Activated CD4-positive, alpha-beta memory T cell treated with anti-CD3 and anti-CD28 coated beads for 36 hours (primary cell): ENCODE measurements around the gene PRDM11. TPM values are rescaled to one million over a fixed set of nuclear protein-coding genes. Genes with fewer than 3 reads are reported as not detected.

Experiments used
- CTCF ChIA-PET: fragments of 350-600 bp; sonication (Branson Sonifier 250); formaldehyde crosslinking; loops from one replicate; lab custom pipeline; 2021; ENCODE audit warnings: antibody characterized with exemption, inconsistent platforms; lab: Charles Lee
- POLR2A ChIA-PET: fragments of 350-600 bp; sonication (Branson Sonifier 250); formaldehyde crosslinking; loops from one replicate; lab custom pipeline; 2021; ENCODE audit warnings: antibody characterized with exemption; lab: Charles Lee
- DNase-seq: peaks from one replicate; pipeline ENCODE4 v3.0.0-alpha.2; 2020
- H3K27ac Mint-ChIP-seq: one replicate; pipeline ENCODE4 v1.8.0; 2021; ENCODE audit warnings: mixed read lengths
- H3K27me3 Mint-ChIP-seq: one replicate; pipeline ENCODE4 v1.8.0; 2021; ENCODE audit warnings: mixed read lengths
- H3K36me3 Mint-ChIP-seq: one replicate; pipeline ENCODE4 v1.8.0; 2021; ENCODE audit warnings: mixed read lengths
- H3K4me1 Mint-ChIP-seq: one replicate; pipeline ENCODE4 v1.8.0; 2021; ENCODE audit warnings: low read depth, mixed read lengths
- H3K4me3 Mint-ChIP-seq: one replicate; pipeline ENCODE4 v1.8.0; 2021; ENCODE audit warnings: mild to moderate bottlenecking, mixed read lengths
- H3K9me3 Mint-ChIP-seq: one replicate; pipeline ENCODE4 v1.8.0; 2021; ENCODE audit warnings: mixed read lengths
- intact Hi-C: fragments of 100-400 bp; cut with micrococcal nuclease; formaldehyde crosslinking; loops from one replicate; pipeline ENCODE4 v1.15.1; 2023
- total RNA-seq, 2 experiments: library from RNA; stranded (reverse); gene quantifications; one replicate each; pipeline ENCODE4 v1.2.3, GENCODE V29; 2021

The PRDM11 gene
- 1 to 10 TPM; 1.1 to 1.2 TPM for total RNA-seq

DNA sequence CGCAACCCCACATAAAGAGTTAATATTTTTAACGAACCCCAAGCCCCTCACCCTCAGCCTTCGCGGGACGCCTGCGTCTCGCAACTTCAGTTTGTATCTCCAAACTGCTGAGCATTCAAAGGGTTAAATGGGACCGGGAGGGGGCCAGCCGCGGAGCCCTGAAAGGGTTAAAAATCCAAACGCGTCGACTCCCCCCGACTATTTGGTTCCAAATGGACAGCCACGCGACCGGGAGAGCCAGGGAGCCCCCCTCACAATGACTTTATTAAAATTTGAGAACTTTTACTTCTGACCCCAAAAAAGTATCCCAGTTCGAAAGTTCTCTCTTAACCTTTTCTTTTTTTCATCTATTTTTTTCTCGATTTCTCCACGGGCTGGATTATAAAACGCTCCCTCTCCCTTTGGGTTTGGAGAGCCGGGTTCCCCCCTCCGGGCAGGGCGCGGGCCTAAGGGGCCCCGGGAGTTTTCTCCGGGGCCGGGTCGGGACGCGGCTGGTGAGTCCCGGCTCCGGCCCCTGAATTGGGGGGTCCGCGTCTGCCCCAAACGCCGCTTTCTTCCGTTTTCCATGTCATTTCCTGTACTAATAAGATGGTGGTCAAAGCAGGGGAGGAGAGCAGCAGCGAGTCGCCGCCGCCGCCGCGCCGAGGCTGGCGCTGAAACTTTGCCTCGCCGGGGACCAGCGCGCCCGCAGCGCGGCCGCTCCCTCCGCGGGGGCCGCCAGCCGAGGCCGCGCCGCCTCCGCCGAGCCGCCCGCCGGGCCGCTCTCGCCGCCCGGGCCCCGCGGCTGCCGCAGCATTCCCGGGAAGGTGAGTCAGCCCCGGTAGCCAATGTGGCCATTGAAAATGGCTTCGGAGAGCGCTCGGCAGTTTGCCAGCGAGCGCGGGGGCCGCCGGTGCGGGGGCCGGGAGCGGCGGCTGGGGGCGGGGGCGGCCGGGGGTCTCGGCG lies at the start of gene PRDM11:
Gene PRDM11 (plus strand): TSS at position 568 of the 945 bp plus-strand sequence. CDS start 35,128 bp downstream, outside the sequence.
- peak; percentile 70 for DNase-seq
- H3K4me1 Mint-ChIP-seq = peaks cover 20% of the 10 kb centered on the region
- H3K27ac Mint-ChIP-seq = peak within 1 kb of the TSS; percentile 74
- H3K36me3 Mint-ChIP-seq = peaks cover 1% of the 10 kb centered on the region
- POLR2A ChIA-PET = interaction anchor here (0.6 to 1.0 kb wide), 2 partner anchors 9 to 13 kb away, joined by 3 to 5 read pairs; no protein-coding TSS in a partner anchor
- no peaks in the 10 kb centered on the region for H3K9me3 Mint-ChIP-seq
- intact Hi-C loops = loop anchor here (2.0 to 10.0 kb wide), 3 partner anchors 22 to 1279 kb away; partner anchors contain the start of gene CD82
- CTCF ChIA-PET = no interaction called here
- peak within 1 kb of the TSS; percentile 82 for H3K4me3 Mint-ChIP-seq
- H3K27me3 Mint-ChIP-seq = peaks cover 8% of the 10 kb centered on the region

DNA sequence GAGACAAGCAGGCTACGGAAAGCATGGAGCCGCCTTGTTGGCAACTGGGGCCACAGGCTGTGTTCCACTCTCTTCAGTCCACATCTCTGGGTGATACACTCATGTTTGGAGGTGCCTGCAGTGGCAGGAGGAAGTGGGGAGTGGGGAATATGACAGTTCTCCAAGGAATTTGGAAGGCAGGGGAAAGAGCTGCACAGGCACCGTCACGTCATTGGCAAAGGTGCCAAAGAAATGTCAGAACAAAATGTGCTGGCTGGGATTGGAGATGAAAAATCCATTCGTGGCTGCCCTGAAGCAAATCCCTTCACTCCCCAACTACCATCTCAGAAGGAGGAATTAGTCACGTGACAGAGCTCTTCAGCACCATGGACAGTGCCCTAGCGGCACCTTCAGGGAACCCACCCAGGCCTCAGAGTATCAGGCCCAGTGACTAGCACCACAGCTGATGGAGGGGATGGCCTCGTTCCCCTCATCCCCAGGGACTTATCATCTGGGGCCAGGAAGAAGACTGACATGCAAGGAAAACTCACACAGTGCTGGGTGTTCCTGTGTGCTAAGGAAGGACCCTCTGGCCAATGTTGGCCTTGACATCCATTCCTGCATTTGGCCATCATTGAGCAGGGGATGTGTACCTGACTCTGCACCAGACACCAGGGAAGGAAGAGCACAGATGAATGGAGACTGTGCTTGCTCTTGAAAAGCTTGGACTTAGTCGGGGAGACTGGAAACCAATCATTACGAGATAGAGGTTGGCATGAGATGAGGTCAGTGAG lies 48.5 kb upstream of the PRDM11 start:
- POLR2A ChIA-PET = no interaction called here
- H3K9me3 Mint-ChIP-seq = no peaks in the 10 kb centered on the region
- H3K4me1 Mint-ChIP-seq = peaks cover 18% of the 10 kb centered on the region
- intact Hi-C loops = no loop called here
- H3K36me3 Mint-ChIP-seq = no peaks in the 10 kb centered on the region
- peaks cover 19% of the 10 kb centered on the region for H3K27me3 Mint-ChIP-seq
- CTCF ChIA-PET = interaction anchor here (1.3 to 22.0 kb wide), 2 partner anchors 161 to 186 kb away, joined by 3 to 1143 read pairs; no protein-coding TSS in a partner anchor
- no peak overlapping the region for H3K4me3 Mint-ChIP-seq
- peak; percentile 59 for DNase-seq
- no peak overlapping the region for H3K27ac Mint-ChIP-seq

DNA sequence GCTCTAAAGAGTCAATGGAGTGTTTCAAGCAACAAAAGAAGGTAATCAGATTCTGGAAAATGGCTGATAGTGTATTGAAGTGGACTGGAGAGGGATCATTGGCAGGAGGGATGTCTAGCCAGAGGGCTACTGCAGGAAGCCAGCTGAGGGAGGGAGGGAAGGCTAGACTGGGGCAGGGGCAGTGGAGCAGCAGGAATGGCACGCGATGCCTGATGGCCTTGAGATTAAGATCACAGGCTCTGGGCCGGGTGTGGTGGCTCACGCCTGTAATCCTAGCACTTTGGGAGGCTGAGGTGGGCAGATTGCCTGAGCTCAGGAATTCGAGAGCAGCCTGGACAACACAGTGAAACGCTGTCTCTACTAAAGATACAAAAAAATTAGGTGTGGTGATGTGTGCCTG lies 47.5 kb upstream of the PRDM11 start:
- DNase-seq = no peak
- intact Hi-C loops = no loop called here
- Mint-ChIP-seq H3K27me3 (peaks cover 19% of the 10 kb centered on the region), H3K27ac (no peak overlapping the region), H3K36me3 (no peaks in the 10 kb centered on the region), H3K9me3 (no peaks in the 10 kb centered on the region), H3K4me3 (no peak overlapping the region), H3K4me1 (peaks cover 12% of the 10 kb centered on the region)
- CTCF ChIA-PET = interaction anchor here (22.0 kb wide), 1 partner anchor 162 kb away, joined by 1143 read pairs; no protein-coding TSS in a partner anchor
- POLR2A ChIA-PET = no interaction called here

DNA sequence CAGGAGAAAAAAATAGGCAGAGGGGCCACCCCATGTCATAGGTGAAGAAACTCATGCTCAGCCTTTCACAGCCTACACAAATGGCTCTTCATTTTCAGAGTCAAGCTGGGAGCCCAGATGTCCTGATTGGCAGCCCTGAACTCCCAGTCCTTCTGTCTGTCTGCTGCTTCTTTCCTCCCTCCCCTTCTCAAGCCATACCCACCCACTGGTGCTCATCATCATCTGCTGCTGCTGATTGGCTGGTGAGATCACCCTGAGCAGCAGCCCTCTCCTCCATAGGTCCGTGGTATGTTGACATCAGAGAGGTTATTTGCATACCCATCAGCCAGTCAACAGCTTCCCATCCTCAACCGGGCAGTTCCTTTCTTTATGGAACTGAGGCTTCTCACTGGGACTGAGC lies 46.1 kb upstream of the PRDM11 start:
- peaks cover 12% of the 10 kb centered on the region for H3K4me1 Mint-ChIP-seq

DNA sequence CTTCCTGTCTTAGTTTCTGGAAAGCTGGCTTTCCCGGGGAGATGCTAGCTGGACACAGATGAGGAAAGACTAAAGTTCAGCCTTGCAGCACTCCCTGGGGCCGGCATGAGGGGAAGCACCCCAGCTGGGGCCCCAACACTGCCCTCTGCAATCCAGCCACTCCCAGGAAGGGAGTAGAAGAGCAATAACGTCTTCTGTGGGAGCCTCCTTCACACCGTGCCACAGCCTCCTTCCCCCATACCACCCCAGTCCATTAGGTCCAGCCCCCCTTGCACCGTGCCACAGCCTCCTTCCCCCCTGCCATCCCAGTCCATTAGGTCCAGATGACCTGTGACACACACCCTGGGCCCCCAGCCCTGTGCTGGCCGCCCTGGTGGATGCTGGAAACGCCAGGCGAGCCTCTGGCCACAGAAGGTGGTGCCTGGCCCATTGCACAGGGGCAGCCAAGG lies 44.1 kb upstream of the PRDM11 start:
- POLR2A ChIA-PET = no interaction called here
- no peak overlapping the region for H3K4me3 Mint-ChIP-seq
- DNase-seq = peak; percentile 8
- CTCF ChIA-PET = interaction anchor here (0.7 to 22.0 kb wide), 15 partner anchors 9 to 669 kb away, joined by 3 to 1143 read pairs (median 4); no protein-coding TSS in a partner anchor
- H3K4me1 Mint-ChIP-seq = peaks cover 12% of the 10 kb centered on the region
- intact Hi-C loops = loop anchor here (2.0 to 10.0 kb wide), 3 partner anchors 22 to 548 kb away; partner anchors contain the start of gene TP53I11
- no peaks in the 10 kb centered on the region for H3K36me3 Mint-ChIP-seq
- no peaks in the 10 kb centered on the region for H3K9me3 Mint-ChIP-seq
- peaks cover 16% of the 10 kb centered on the region for H3K27me3 Mint-ChIP-seq
- H3K27ac Mint-ChIP-seq = no peak overlapping the region

More for the DNA sequence above, 46.1 kb upstream of the PRDM11 start:
- ChIA-PET POLR2A (interaction anchor here (1.1 kb wide), 1 partner anchor 164 kb away, joined by 4 read pairs; no protein-coding TSS in a partner anchor), CTCF (interaction anchor here (1.3 to 22.0 kb wide), 4 partner anchors 10 to 189 kb away, joined by 3 to 1143 read pairs (median 4); no protein-coding TSS in a partner anchor)
- peak; percentile 16 for DNase-seq
- intact Hi-C loops = loop anchor here (5.0 to 10.0 kb wide), 2 partner anchors 148 to 546 kb away; partner anchors contain the start of gene TP53I11
- Mint-ChIP-seq H3K9me3 (no peaks in the 10 kb centered on the region), H3K27me3 (peaks cover 19% of the 10 kb centered on the region), H3K36me3 (no peaks in the 10 kb centered on the region), H3K4me3 (no peak overlapping the region), H3K27ac (no peak overlapping the region)

DNA sequence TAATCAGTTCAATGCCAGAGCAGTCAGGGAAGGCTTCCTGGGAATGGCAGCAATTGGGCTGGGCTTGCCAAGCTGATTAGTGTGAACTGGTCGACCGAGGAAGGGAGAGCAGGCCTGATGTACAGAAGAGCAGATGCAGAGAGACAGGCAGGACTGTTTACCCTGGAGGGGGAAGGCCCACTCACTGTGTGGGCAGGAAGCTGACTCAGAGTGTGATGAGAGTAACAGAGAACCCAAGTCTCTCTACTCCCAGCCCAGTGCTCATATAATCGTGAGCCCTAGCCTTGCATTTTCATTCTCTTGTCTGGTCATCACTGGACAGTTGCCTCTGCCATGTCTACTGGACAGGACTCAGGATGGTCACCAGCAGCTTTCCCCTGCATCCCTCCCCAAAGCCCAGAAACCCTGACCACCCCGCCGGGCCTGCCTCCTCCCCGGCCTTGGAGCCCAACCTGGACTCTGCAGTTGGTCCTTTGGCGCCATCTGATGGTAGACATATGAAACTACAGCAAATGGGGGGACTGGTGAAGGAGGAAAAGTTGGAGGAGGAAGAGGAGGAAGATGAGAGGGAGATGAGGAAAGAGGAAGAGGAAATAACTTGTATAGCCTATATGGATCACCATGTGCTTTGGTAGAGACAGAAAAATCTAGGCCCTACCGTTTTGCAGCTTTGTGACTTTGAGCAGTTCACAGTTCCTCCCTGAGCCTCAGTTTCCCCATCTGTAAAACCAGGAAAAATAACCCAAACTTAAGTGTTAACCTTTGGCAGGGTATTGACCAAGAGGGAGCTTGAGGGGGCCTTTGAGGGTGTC lies 43.4 kb upstream of the PRDM11 start:
- POLR2A ChIA-PET = no interaction called here
- CTCF ChIA-PET = interaction anchor here (0.6 to 22.0 kb wide), 32 partner anchors 9 to 669 kb away, joined by 3 to 1143 read pairs (median 4); no protein-coding TSS in a partner anchor
- Mint-ChIP-seq H3K27ac (peak overlapping the region; percentile 68), H3K4me3 (peak overlapping the region; percentile 66), H3K27me3 (peaks cover 12% of the 10 kb centered on the region), H3K36me3 (no peaks in the 10 kb centered on the region), H3K9me3 (no peaks in the 10 kb centered on the region), H3K4me1 (peaks cover 12% of the 10 kb centered on the region)
- intact Hi-C loops = loop anchor here (1.0 to 10.0 kb wide), 4 partner anchors 22 to 548 kb away; partner anchors contain the start of gene TP53I11
- DNase-seq = peak; percentile 86

DNA sequence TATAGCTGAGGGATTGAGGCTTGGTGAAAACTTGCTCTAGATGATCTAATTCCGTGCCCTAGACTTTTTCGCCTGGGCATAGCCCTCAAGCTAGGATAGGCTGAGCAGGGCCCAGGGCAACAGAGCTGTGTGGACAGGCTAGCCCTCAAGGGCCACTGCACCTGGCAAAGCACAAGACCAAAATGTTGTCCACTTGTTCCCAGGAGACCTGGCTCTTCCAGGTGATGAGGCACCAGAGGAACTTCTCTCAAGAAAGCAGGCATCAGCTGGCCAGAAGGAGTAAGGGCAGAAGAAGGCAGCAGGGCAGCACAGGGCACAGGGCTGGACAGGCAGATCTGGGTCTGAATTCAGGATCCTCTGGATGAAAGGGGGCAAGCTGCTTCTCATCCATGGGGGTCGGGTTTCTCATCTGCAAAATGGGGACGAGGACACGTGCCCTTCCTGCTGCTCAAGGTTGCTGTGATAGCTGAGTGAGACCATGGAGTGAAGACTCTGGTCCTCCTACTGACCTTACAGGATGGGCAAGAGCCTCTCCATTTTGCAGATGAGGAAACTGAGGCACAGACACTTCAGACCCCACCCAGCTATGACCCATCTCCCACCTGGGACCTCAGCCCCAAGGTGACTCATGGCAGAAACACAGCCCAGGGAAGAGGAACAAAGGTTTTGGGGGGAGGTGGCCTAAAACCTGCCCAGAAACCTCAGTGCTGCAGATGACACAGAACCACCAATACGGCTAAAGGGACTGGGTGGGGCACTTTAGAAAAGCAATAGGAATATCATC lies 42.2 kb upstream of the PRDM11 start:
- peaks cover 3% of the 10 kb centered on the region for H3K27me3 Mint-ChIP-seq
- peak; percentile 7 for DNase-seq
- H3K9me3 Mint-ChIP-seq = no peaks in the 10 kb centered on the region
- ChIA-PET CTCF (interaction anchor here (0.6 to 22.0 kb wide), 45 partner anchors 8 to 267 kb away, joined by 3 to 1143 read pairs (median 4); partner anchors contain the start of genes SYT13 and TP53I11), POLR2A (interaction anchor here (2.2 kb wide), 1 partner anchor 168 kb away, joined by 6 read pairs; no protein-coding TSS in a partner anchor)
- H3K27ac Mint-ChIP-seq = no peak overlapping the region
- H3K4me1 Mint-ChIP-seq = peaks cover 12% of the 10 kb centered on the region
- no peak overlapping the region for H3K4me3 Mint-ChIP-seq
- no peaks in the 10 kb centered on the region for H3K36me3 Mint-ChIP-seq
- intact Hi-C loops = loop anchor here (5.0 to 10.0 kb wide), 2 partner anchors 152 to 549 kb away; partner anchors contain the start of gene TP53I11

DNA sequence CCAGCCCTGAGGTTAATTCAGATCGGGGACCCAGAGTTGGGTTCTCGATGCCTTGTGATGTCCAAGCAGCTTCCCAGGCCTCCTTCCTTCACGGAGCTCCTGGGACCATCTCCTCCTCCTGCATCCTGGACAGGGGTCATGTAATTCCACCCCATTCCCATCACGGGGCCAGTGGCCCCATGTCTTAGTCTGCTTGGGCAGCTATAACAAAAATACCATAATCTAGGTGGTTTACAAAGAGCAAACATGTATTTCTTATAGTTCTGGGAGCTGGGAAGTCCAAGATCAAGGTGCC lies 41.7 kb upstream of the PRDM11 start:
- Mint-ChIP-seq H3K4me3 (no peak overlapping the region), H3K36me3 (no peaks in the 10 kb centered on the region), H3K9me3 (no peaks in the 10 kb centered on the region), H3K27ac (no peak overlapping the region), H3K27me3 (peaks cover 3% of the 10 kb centered on the region), H3K4me1 (peaks cover 12% of the 10 kb centered on the region)
- DNase-seq = no peak
- POLR2A ChIA-PET = interaction anchor here (2.2 kb wide), 1 partner anchor 168 kb away, joined by 6 read pairs; no protein-coding TSS in a partner anchor
- CTCF ChIA-PET = interaction anchor here (0.6 to 22.0 kb wide), 35 partner anchors 11 to 266 kb away, joined by 3 to 1143 read pairs (median 4); partner anchors contain the start of genes SYT13 and TP53I11
- intact Hi-C loops = loop anchor here (1.0 to 10.0 kb wide), 3 partner anchors 152 to 550 kb away; partner anchors contain the start of gene TP53I11

DNA sequence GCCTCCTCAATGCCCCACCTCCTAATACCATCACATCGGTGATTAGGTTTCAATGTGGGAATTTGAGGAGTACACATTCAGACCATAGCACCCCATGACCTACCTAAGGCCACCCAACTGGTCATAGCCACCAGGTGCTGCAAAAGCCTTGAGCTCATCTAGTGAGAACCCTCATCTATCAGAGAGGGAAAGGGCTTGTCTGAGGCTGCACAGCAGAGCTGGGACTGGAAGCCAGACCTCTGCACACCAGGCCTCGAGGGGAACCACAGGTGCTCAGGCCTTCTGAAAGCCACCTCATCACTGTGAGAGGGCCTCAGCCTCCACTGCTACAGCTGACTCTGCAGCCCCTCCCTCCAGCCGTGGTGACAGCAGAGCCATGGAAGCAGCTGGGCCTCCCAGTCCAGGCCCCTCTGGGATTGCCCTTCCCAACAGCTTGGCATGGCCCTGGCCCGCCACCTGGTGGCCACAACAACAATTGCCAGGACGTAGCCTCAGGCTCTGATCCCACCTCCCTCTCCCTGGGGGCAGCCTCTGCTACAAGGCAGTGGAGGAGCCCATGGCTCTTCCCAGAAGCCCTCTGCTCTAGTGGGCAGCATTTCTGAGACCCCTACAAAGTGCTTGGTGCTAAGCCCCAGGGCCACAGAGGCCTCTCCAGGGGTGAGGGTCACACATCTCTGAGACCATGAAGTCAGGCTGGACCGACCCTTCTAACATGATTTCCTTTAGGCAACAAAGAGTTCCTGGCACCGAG lies 41.0 kb upstream of the PRDM11 start:
- intact Hi-C loops = loop anchor here (1.0 to 10.0 kb wide), 2 partner anchors 178 to 551 kb away; no protein-coding TSS in a partner anchor
- POLR2A ChIA-PET = interaction anchor here (2.2 kb wide), 1 partner anchor 169 kb away, joined by 6 read pairs; no protein-coding TSS in a partner anchor
- Mint-ChIP-seq H3K4me3 (no peak overlapping the region), H3K27me3 (peaks cover 2% of the 10 kb centered on the region), H3K27ac (no peak overlapping the region), H3K36me3 (no peaks in the 10 kb centered on the region), H3K4me1 (peaks cover 12% of the 10 kb centered on the region), H3K9me3 (no peaks in the 10 kb centered on the region)
- DNase-seq = peak; percentile 71
- CTCF ChIA-PET = interaction anchor here (0.6 to 22.0 kb wide), 32 partner anchors 10 to 266 kb away, joined by 3 to 1143 read pairs (median 4); partner anchors contain the start of genes SYT13 and TP53I11
